HuH-7 (cell line): ENCODE measurements around the gene UGT2B7.
"Not testable (repeated sequence)": the region's sequence is repeated elsewhere in the genome, so short reads cannot be mapped to it uniquely, and the experiment has no call there.

Source experiments
- DNase-seq: peaks from one replicate; pipeline ENCODE4 v3.0.0; 2011; ENCODE audit warnings: low spot score

The UGT2B7 gene

GRCh38 chr4:69096111-69096656 lies at the start of gene UGT2B7:
UGT2B7 (plus strand) TSS chr4:69096474; CDS start chr4:69096521, 47 bp downstream.
- no peak for DNase-seq

- DNase-seq: no peak
Measured at GRCh38 chr4:69049860-69050259, 46.4 kb upstream of the UGT2B7 start.

- DNase-seq: not testable (repeated sequence)
Measured at GRCh38 chr4:69050853-69051575, 45.3 kb upstream of the UGT2B7 start.

- no peak for DNase-seq
Measured at GRCh38 chr4:69051576-69051943, 44.7 kb upstream of the UGT2B7 start.

- not testable (repeated sequence) for DNase-seq
Measured at GRCh38 chr4:69053309-69053885, 42.9 kb upstream of the UGT2B7 start.

GRCh38 chr4:69054033-69054432 lies 42.2 kb upstream of the UGT2B7 start:
- DNase-seq: not testable (repeated sequence)

- no peak for DNase-seq
Measured at GRCh38 chr4:69054578-69055200, 41.6 kb upstream of the UGT2B7 start.

- DNase-seq: no peak
Measured at GRCh38 chr4:69056150-69056549, 40.1 kb upstream of the UGT2B7 start.

- DNase-seq: no peak
Measured at GRCh38 chr4:69056921-69057550, 39.2 kb upstream of the UGT2B7 start.

- no peak for DNase-seq
Measured at GRCh38 chr4:69057620-69058409, 38.5 kb upstream of the UGT2B7 start.

GRCh38 chr4:69058410-69059059 lies 37.7 kb upstream of the UGT2B7 start:
- DNase-seq: no peak

GRCh38 chr4:69060651-69061308 lies 35.5 kb upstream of the UGT2B7 start:
- no peak for DNase-seq

GRCh38 chr4:69064391-69064790 lies 31.9 kb upstream of the UGT2B7 start:
- no peak for DNase-seq

- no peak for DNase-seq
Measured at GRCh38 chr4:69066945-69067344, 29.3 kb upstream of the UGT2B7 start.

- DNase-seq: no peak
Measured at GRCh38 chr4:69069085-69069484, 27.2 kb upstream of the UGT2B7 start.

- no peak for DNase-seq
Measured at GRCh38 chr4:69070590-69070989, 25.7 kb upstream of the UGT2B7 start.

GRCh38 chr4:69071286-69071685 lies 25.0 kb upstream of the UGT2B7 start:
- no peak for DNase-seq

GRCh38 chr4:69073375-69073774 lies 22.9 kb upstream of the UGT2B7 start:
- DNase-seq: no peak

- DNase-seq: no peak
Measured at GRCh38 chr4:69075061-69075792, 21.0 kb upstream of the UGT2B7 start.

- DNase-seq: no peak
Measured at GRCh38 chr4:69078852-69079251, 17.4 kb upstream of the UGT2B7 start.
